A549 treated with CpdA at 1 μM for 4 hours (cell line): Measurements from ENCODE around the gene ZNF484. TPM values are rescaled to one million over a fixed set of nuclear protein-coding genes. Genes with fewer than 3 reads are reported as not detected.

Experiments used
- total RNA-seq: library from RNA; stranded (reverse); fragments of 200-300 nt; extraction: Qiagen RNA extraction; gene quantifications from 5 replicates; pipeline ENCODE4 v1.2.3, GENCODE V29; 2022; ENCODE audit warnings: low read depth

The ZNF484 gene
- total RNA-seq: 1.8 to 2.9 TPM (median 2.2 TPM) in 5 replicates

DNA sequence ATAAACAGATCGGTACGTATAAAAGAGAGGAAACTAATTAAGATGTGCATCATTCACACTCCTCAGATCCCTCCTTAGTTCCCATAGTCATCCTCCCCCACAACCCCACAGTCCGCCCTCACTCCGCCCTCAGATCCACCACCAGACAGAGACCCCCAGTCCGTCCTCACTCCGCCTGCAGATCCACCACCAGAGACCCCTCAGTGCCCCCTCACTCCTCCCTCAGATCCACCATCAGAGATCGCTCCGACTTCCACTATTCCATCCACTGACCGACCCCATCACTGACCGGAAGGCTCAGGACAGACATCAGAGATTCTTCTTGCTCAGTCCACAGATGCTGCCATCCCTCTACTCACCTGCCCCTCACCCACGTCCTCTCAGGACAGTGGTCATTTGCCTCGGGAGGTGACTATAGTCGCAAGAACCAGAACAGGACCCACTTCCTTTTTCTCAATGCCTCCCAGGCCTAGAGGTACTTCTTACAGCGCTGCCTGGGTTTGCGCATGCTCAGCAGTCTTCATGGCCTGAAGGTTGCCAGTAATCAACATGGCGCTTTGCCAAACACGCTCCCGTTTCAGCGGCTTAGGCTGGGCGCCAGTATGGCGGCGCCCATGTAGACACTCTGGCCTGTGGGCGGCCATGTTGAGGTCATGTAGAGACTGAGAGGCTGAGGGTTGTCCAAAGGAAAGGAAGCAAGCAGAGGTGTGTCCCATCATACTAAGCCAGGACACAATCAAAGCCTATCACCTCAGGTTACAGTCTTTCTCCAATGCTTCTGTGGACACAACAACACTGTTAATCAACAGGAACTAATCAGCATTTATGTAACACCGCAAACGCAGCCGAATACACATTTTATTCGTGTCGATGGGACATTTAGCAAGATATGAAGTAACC lies at the start of gene ZNF484:
Gene ZNF484, minus strand, starts transcription at position 508 of the 900 bp plus-strand sequence. CDS start 3,009 bp downstream, outside the sequence.

Other genes with a start within 250 kb of the ZNF484 start
- 12.0 to 16.1 TPM (median 13.0 TPM) in 5 replicates for gene IPPK, start 207.9 kb downstream of the ZNF484 start, total RNA-seq
- gene BICD2, start 113.2 kb downstream of the ZNF484 start, total RNA-seq: 27.1 to 31.8 TPM (median 30.3 TPM) in 5 replicates
- gene FGD3, start 69.5 kb upstream of the ZNF484 start, total RNA-seq: 0.17 to 0.44 TPM (median 0.24 TPM) in 5 replicates
- gene SUSD3, start 180.7 kb upstream of the ZNF484 start, total RNA-seq: 0.50 to 0.62 TPM (median 0.54 TPM) in 5 replicates
- gene CARD19, start 218.2 kb upstream of the ZNF484 start, total RNA-seq: 44.5 to 68.1 TPM (median 63.3 TPM) in 5 replicates